BLaER1 (cell line): ENCODE data around the gene DPP7.

ENCODE experiments used
- H3K27ac ChIP-seq: shearing (Covaris generic); formaldehyde crosslinking; 2 replicates; pipeline ENCODE4 v1.8.1; 2022
- H3K27me3 ChIP-seq: shearing (Covaris generic); formaldehyde crosslinking; 2 replicates; pipeline ENCODE4 v1.8.1; 2022
- H3K36me3 ChIP-seq: shearing (Covaris generic); formaldehyde crosslinking; 2 replicates; pipeline ENCODE4 v1.8.1; 2022
- H3K4me1 ChIP-seq: shearing (Covaris generic); formaldehyde crosslinking; 2 replicates; pipeline ENCODE4 v1.8.1; 2022
- H3K4me2 ChIP-seq: shearing (Covaris generic); formaldehyde crosslinking; 2 replicates; pipeline ENCODE4 v1.8.1; 2022
- H3K4me3 ChIP-seq: shearing (Covaris generic); formaldehyde crosslinking; 2 replicates; pipeline ENCODE4 v1.8.1; 2022
- H3K9ac ChIP-seq: shearing (Covaris generic); formaldehyde crosslinking; 2 replicates; pipeline ENCODE4 v1.8.1; 2022
- H3K9me3 ChIP-seq: shearing (Covaris generic); formaldehyde crosslinking; 2 replicates; pipeline ENCODE4 v1.8.1; 2022
- H4K20me1 ChIP-seq: shearing (Covaris generic); formaldehyde crosslinking; 2 replicates; pipeline ENCODE4 v1.8.1; 2022
- Cebpa-rat ChIP-seq: shearing (Covaris generic); IDR thresholded peaks from 2 replicates; pipeline ENCODE4 v1.8.1; 2022

The DPP7 gene

GRCh38 chr9:137107982-137108381, 6.6 kb downstream of the DPP7 start:
- peaks cover 98% of the 10 kb centered on the region for H3K36me3 ChIP-seq
- no peak overlapping the region for H3K4me2 ChIP-seq
- no peaks in the 10 kb centered on the region for H3K27me3 ChIP-seq
- H3K9me3 ChIP-seq = peaks cover 10% of the 10 kb centered on the region
- no peak for TF ChIP-seq Cebpa-rat
- H4K20me1 ChIP-seq = peaks cover 79% of the 10 kb centered on the region
- no peak overlapping the region for H3K4me3 ChIP-seq
- H3K27ac ChIP-seq = no peak overlapping the region
- peaks cover 8% of the 10 kb centered on the region for H3K4me1 ChIP-seq
- no peak overlapping the region for H3K9ac ChIP-seq

- no peak for TF ChIP-seq Cebpa-rat
- Histone ChIP-seq H3K4me1 (peaks cover 2% of the 10 kb centered on the region; the same call in 1 of the 2 replicates), H3K9ac (no peak overlapping the region), H3K36me3 (peaks cover 98% of the 10 kb centered on the region), H3K9me3 (peaks cover 16% of the 10 kb centered on the region), H3K27ac (no peak overlapping the region), H3K4me3 (no peak overlapping the region), H3K4me2 (no peak overlapping the region), H3K27me3 (no peaks in the 10 kb centered on the region), H4K20me1 (peaks cover 73% of the 10 kb centered on the region)
Measured at GRCh38 chr9:137107312-137107921, 7.1 kb downstream of the DPP7 start.

- peaks cover 98% of the 10 kb centered on the region for H3K36me3 ChIP-seq
- H3K9me3 ChIP-seq = peaks cover 23% of the 10 kb centered on the region
- no peak overlapping the region for H3K27ac ChIP-seq
- no peak overlapping the region for H3K4me3 ChIP-seq
- H3K27me3 ChIP-seq = no peaks in the 10 kb centered on the region
- TF ChIP-seq Cebpa-rat = no peak
- no peak overlapping the region for H3K4me2 ChIP-seq
- H3K4me1 ChIP-seq = no peaks in the 10 kb centered on the region
- peaks cover 67% of the 10 kb centered on the region for H4K20me1 ChIP-seq
- no peak overlapping the region for H3K9ac ChIP-seq
Measured at GRCh38 chr9:137106662-137107250, 7.8 kb downstream of the DPP7 start.

- H3K36me3 ChIP-seq = peaks cover 98% of the 10 kb centered on the region
- no peaks in the 10 kb centered on the region for H3K27me3 ChIP-seq
- H3K9ac ChIP-seq = no peak overlapping the region
Measured at GRCh38 chr9:137105814-137106661, 8.5 kb downstream of the DPP7 start.

GRCh38 chr9:137103206-137103999, 11.1 kb downstream of the DPP7 start:
- H3K9me3 ChIP-seq = peaks cover 34% of the 10 kb centered on the region
- TF ChIP-seq Cebpa-rat = no peak
- peaks cover 98% of the 10 kb centered on the region for H3K36me3 ChIP-seq
- H3K9ac ChIP-seq = no peak overlapping the region
- no peaks in the 10 kb centered on the region for H3K4me1 ChIP-seq
- no peak overlapping the region for H3K4me3 ChIP-seq
- no peak overlapping the region for H3K27ac ChIP-seq
- peaks cover 34% of the 10 kb centered on the region for H4K20me1 ChIP-seq
- no peaks in the 10 kb centered on the region for H3K27me3 ChIP-seq
- H3K4me2 ChIP-seq = no peak overlapping the region

More at GRCh38 chr9:137105814-137106661, 8.5 kb downstream of the DPP7 start:
- no peak overlapping the region for H3K4me2 ChIP-seq
- peaks cover 60% of the 10 kb centered on the region for H4K20me1 ChIP-seq
- peaks cover 30% of the 10 kb centered on the region for H3K9me3 ChIP-seq
- no peak for TF ChIP-seq Cebpa-rat
- H3K4me3 ChIP-seq = no peak overlapping the region
- H3K27ac ChIP-seq = no peak overlapping the region
- no peaks in the 10 kb centered on the region for H3K4me1 ChIP-seq

GRCh38 chr9:137099231-137099630, 15.3 kb downstream of the DPP7 start:
- Histone ChIP-seq H3K9me3 (peaks cover 34% of the 10 kb centered on the region), H3K4me2 (no peak overlapping the region), H3K4me1 (peaks cover 29% of the 10 kb centered on the region), H3K9ac (no peak overlapping the region), H3K36me3 (peaks cover 83% of the 10 kb centered on the region), H3K27me3 (no peaks in the 10 kb centered on the region), H3K4me3 (no peak overlapping the region), H4K20me1 (0 out of 2 replicates have a peak, but pooled peaks cover 5% of the 10 kb centered on the region), H3K27ac (no peak overlapping the region)
- TF ChIP-seq Cebpa-rat = no peak

- TF ChIP-seq Cebpa-rat = no peak
- Histone ChIP-seq H3K27ac (no peak overlapping the region), H3K9me3 (peaks cover 23% of the 10 kb centered on the region), H3K27me3 (no peaks in the 10 kb centered on the region), H3K4me1 (peaks cover 29% of the 10 kb centered on the region), H3K36me3 (peaks cover 76% of the 10 kb centered on the region), H3K4me2 (no peak overlapping the region; the same call in 1 of the 2 replicates), H4K20me1 (0 out of 2 replicates have a peak, but pooled peaks cover 5% of the 10 kb centered on the region), H3K4me3 (no peak overlapping the region), H3K9ac (no peak overlapping the region)
Measured at GRCh38 chr9:137097761-137098462, 16.6 kb downstream of the DPP7 start.

GRCh38 chr9:137096785-137097546, 17.6 kb downstream of the DPP7 start:
- Histone ChIP-seq H4K20me1 (0 out of 2 replicates have a peak, but pooled peaks cover 5% of the 10 kb centered on the region), H3K4me1 (peaks cover 29% of the 10 kb centered on the region), H3K9me3 (peaks cover 14% of the 10 kb centered on the region), H3K4me3 (no peak overlapping the region), H3K9ac (no peak overlapping the region), H3K27me3 (no peaks in the 10 kb centered on the region), H3K4me2 (peak overlapping the region; percentile 80), H3K36me3 (peaks cover 76% of the 10 kb centered on the region), H3K27ac (no peak overlapping the region)
- no peak for TF ChIP-seq Cebpa-rat
